ENCODE data around the gene SRRM4. TPM values are rescaled to one million over a fixed set of nuclear protein-coding genes. Genes with fewer than 3 reads are reported as not detected.
A peak's percentile ranks its signal among the peaks of the same experiment; 100 is the strongest.

SRRM4 gene
- polyA plus RNA-seq, 3 donors: not detected

DNA sequence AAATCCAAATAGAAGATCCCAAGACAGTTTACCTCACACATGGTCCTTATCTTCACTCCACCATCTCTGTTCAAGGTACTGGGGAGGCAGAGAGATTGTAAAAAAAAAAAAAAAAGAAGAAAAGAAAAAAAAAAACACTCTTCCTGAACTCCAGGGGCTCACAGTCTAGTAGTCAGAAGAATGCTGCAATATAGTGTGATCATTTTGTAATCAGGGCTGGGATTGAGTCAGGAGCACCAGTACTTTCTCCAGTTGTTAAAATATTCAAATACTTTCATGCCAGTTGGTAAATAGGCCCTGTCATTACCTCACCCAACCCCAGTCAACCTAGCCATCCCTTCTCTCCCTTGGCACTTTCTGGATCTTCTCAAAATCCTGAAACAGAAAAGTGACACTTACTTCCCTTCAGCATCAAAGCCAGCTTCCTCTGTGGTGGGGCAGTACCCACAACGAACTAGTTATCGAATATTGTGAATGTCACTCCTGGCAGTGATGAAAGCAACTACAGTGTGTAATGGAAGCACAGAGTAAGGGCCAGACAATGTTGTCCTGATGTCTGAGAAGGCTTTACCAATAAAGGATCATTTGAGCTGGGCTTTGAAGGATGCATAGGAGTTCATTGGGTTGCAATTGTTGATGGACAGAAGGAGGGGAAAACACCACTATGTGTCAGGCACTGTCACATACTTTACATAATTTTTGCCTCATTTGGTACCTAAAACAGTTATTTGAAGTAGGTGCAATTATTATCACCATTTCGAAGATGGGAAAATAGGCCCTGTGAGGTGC lies 153.1 kb downstream of the SRRM4 start:
- H3K27ac ChIP-seq (ENCODE audit: low read depth in 1 of 2, low read length in 2 of 2): no peak overlapping the region
- no peaks in the 10 kb centered on the region for H4K20me1 ChIP-seq (ENCODE audit: insufficient read depth, low read length)
- WGBS (ENCODE audit: insufficient coverage): 67% methylated on average over 3 of the region's 3 CpGs
- H3K36me3 Mint-ChIP-seq: no peaks in the 10 kb centered on the region
- no peak overlapping the region for H3K4me2 ChIP-seq (replicated peaks; ENCODE audit: extremely low read depth, low read length, poor library complexity, severe bottlenecking)
- H3K4me1 ChIP-seq (ENCODE audit: control insufficient read depth in 1 of 2, insufficient read depth in 2 of 2, low read length in 2 of 2): no peaks in the 10 kb centered on the region
- H3K9ac ChIP-seq (ENCODE audit: insufficient read depth, low read length, poor library complexity, severe bottlenecking): no peak overlapping the region
- intact Hi-C loops (cut with micrococcal nuclease): no loop called here
- H3K4me3 ChIP-seq (replicated peaks in 1 of 3; ENCODE audit: low read depth in 2 of 3, low read length in 3 of 3): no peak overlapping the region
- H3K9me3 ChIP-seq (replicated peaks in 1 of 2; ENCODE audit: control insufficient read depth in 1 of 2, insufficient read depth in 1 of 2, low read length in 2 of 2): no peaks in the 10 kb centered on the region
- no peaks in the 10 kb centered on the region for H3K79me2 ChIP-seq (ENCODE audit: insufficient read depth, low read length)
- H3K27me3 ChIP-seq (ENCODE audit: control insufficient read depth in 2 of 2, insufficient read depth in 2 of 2, low read length in 2 of 2): no peaks in the 10 kb centered on the region
- no peak for DNase-seq
- TF ChIP-seq, protein P1, sequence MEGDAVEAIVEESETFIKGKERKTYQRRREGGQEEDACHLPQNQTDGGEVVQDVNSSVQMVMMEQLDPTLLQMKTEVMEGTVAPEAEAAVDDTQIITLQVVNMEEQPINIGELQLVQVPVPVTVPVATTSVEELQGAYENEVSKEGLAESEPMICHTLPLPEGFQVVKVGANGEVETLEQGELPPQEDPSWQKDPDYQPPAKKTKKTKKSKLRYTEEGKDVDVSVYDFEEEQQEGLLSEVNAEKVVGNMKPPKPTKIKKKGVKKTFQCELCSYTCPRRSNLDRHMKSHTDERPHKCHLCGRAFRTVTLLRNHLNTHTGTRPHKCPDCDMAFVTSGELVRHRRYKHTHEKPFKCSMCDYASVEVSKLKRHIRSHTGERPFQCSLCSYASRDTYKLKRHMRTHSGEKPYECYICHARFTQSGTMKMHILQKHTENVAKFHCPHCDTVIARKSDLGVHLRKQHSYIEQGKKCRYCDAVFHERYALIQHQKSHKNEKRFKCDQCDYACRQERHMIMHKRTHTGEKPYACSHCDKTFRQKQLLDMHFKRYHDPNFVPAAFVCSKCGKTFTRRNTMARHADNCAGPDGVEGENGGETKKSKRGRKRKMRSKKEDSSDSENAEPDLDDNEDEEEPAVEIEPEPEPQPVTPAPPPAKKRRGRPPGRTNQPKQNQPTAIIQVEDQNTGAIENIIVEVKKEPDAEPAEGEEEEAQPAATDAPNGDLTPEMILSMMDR (IDR thresholded peaks at IDR 0.05): no peak
- no peaks in the 10 kb centered on the region for H3K36me3 ChIP-seq (replicated peaks in 1 of 2; ENCODE audit: control insufficient read depth in 1 of 2, insufficient read depth in 2 of 2, low read length in 2 of 2)
- H3K4me3 Mint-ChIP-seq: no peak overlapping the region
- H2AFZ ChIP-seq (ENCODE audit: insufficient read depth, low read depth, low read length, poor library complexity, severe bottlenecking): no peak overlapping the region
- H3K27ac Mint-ChIP-seq: no peak overlapping the region
- peaks cover 2 to 12% (median 6%) of the 10 kb centered on the region in 7 donors for H3K9me3 Mint-ChIP-seq
- peaks cover 0 to 4% (median 3%) of the 10 kb centered on the region in 3 donors for H3K27me3 Mint-ChIP-seq (ENCODE audit: low read depth in 3 of 3)
- H3K4me1 Mint-ChIP-seq: no peaks in the 10 kb centered on the region

DNA sequence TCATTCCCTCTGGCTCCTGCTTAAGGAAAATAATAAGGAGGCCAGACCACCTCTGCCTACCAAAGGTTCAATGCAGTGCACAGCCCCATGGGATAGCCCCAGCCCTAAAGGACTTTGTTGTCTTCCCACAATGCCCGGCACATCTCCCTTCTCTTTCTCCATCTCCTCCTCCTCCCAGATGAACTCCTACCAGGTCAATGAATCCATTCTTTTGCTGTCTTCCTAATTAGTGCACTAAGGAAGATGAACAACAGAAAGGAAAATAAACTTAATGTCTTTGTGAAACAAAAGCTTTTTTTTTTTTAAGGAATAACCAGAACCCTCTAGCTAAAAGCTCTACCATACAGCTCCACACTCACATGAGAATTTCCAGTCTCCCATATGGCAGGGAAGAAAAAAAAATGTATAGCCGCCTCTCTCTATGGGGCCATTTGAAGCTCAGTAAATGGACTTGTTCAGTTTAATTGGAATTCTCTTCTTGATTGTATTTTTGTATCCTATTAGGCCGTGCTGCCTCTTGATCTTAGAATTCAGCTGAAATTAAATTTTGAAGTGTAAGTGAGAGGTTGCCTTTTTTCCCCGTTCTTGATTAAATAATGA lies 155.6 kb downstream of the SRRM4 start:
- 100% methylated on average over 1 of the region's 4 CpGs for WGBS (ENCODE audit: insufficient coverage)
- TF ChIP-seq, protein P1 (IDR thresholded peaks at IDR 0.05): no peak
- H4K20me1 ChIP-seq (ENCODE audit: insufficient read depth, low read length): no peaks in the 10 kb centered on the region

More for the DNA sequence above, 155.6 kb downstream of the SRRM4 start:
- no peak for DNase-seq
- Histone ChIP-seq H3K36me3 (replicated peaks in 1 of 2; ENCODE audit: control insufficient read depth in 1 of 2, insufficient read depth in 2 of 2, low read length in 2 of 2) (no peaks in the 10 kb centered on the region), H3K9ac (ENCODE audit: insufficient read depth, low read length, poor library complexity, severe bottlenecking) (no peak overlapping the region), H3K4me3 (replicated peaks in 1 of 3; ENCODE audit: low read depth in 2 of 3, low read length in 3 of 3) (no peak overlapping the region), H3K9me3 (replicated peaks in 1 of 2; ENCODE audit: control insufficient read depth in 1 of 2, insufficient read depth in 1 of 2, low read length in 2 of 2) (no peaks in the 10 kb centered on the region), H3K27ac (ENCODE audit: low read depth in 1 of 2, low read length in 2 of 2) (no peak overlapping the region), H3K27me3 (ENCODE audit: control insufficient read depth in 2 of 2, insufficient read depth in 2 of 2, low read length in 2 of 2) (no peaks in the 10 kb centered on the region), H3K4me2 (replicated peaks; ENCODE audit: extremely low read depth, low read length, poor library complexity, severe bottlenecking) (no peak overlapping the region), H3K79me2 (ENCODE audit: insufficient read depth, low read length) (no peaks in the 10 kb centered on the region), H2AFZ (ENCODE audit: insufficient read depth, low read depth, low read length, poor library complexity, severe bottlenecking) (no peak overlapping the region), H3K4me1 (ENCODE audit: control insufficient read depth in 1 of 2, insufficient read depth in 2 of 2, low read length in 2 of 2) (no peaks in the 10 kb centered on the region)
- H3K36me3 Mint-ChIP-seq: no peaks in the 10 kb centered on the region
- intact Hi-C loops (cut with micrococcal nuclease): no loop called here
- H3K27me3 Mint-ChIP-seq (ENCODE audit: low read depth in 3 of 3): peaks cover 0 to 7% (median 3%) of the 10 kb centered on the region in 3 donors
- no peak overlapping the region for H3K4me3 Mint-ChIP-seq
- no peaks in the 10 kb centered on the region for H3K4me1 Mint-ChIP-seq
- H3K9me3 Mint-ChIP-seq: peaks cover 0 to 8% (median 5%) of the 10 kb centered on the region in 7 donors
- peak overlapping the region in 1 of 7 donors; percentile 30 for H3K27ac Mint-ChIP-seq
